ENCODE data around the gene TRIP11. TPM values are rescaled to one million over a fixed set of nuclear protein-coding genes. Genes with fewer than 3 reads are reported as not detected.
A peak's percentile ranks its signal among the peaks of the same experiment; 100 is the strongest.

The TRIP11 gene
- total RNA-seq, 1 experiment from 2014 or later: 14.8 TPM

DNA sequence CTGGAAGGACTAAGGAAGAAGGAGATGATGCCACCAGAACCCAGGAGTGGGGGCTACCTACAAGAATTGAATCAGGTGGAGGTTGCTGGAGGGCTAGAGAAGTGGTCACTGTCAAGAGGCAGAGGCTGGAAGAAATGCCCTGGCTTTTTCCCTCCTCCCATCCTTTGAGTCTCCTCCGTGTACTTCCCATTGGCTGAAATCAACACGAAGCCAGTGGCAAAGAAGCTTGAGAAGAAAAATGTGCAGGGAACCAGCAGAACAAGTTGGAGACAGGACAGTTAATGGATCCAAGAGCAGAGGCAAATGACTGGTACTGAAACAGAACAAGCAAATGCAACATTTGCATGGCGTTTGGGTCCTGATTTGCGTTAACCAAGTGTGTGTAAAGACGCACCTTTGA lies 83.2 kb downstream of the TRIP11 start:
- DNase-seq (ENCODE audit: low spot score): no peak

DNA sequence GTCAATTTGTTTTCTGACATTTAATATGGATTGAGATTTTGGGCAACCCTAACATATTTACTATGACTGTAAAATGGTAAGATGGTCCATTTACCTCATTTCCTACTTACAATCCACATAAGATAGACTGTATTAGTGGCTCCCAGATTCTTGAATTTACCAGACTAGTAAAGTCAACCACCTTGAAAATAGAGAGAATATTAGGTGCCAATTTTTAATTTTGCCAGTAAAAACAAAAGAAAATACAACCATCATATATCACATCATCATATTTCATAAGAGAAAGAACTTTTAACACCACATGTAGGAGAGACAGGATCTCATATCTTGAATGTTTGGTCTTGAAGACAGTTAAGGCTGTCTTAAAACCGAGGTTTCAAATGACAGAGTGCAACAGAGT lies 84.7 kb downstream of the TRIP11 start:
- DNase-seq (ENCODE audit: low spot score): no peak

DNA sequence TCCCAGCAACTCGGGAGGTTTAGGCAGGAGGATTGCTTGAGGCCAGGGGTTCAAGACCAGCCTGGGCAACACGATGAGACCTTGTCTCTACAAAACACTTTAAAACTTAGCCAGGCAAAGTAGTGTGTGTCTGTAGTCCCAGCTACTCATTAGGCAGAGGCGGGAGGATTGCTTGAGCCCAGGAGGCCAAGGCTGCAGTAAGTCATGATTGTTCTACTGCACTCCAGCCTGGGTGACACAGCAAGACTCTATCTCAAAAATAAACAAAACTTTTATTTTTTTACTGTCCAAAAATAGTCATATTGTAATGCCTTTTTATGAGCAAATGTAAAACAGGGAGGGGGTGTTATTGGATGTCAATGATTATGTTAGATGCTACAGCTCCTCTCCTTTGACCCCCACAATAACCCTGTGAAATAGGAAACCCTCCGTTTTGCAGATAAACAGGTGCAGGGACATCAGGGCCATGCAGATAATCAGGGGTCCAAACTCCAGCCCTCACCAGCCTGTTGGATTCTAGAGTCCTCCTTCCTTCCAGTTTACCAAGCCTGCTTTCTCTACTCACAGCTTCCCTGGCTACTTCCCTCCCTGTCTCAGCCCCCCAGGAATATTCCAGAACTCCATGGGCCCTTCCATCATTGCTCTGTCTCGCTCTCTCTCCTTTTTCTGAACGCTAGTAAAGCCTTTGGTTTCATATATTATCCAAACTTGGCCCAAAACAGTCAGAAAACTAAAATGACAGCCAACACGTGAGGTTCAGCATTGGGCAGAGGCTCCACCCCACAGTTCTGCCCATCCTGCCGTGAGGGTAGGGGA lies 86.5 kb downstream of the TRIP11 start:
- no peak for DNase-seq (ENCODE audit: low spot score)

DNA sequence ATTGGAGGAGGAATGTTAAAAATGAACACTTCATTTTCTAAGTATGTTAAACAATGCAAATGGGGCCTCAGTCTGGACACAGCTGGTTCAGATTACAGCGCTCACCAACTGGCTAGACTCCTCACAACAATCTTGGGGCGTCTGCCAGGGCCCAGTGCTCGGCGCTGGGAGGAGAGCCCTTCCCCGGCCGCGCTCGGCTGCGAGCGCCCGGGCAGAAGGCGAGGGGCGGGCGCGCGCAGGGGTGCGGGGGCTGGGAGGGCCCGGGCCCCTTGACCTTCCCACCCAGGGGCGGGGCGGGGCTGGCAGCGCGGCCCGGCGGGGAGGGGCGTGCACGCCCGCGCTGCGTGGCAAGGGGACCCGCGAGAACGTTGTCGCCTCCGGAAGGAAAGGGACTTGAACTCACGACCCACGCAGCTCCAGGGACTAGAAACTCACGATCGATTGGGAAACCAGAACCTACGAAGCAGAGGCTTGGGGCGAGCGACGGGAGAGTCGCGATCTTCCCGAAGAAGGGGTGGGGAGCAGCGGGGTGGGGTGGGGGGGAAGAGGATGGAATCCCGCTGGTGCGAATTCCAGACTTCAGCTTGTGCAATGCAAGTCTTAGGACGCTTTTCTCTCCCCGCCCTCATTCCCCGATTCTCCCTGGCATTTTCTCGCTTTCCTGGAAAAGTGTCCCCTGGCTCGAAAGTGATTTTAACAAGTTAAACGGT lies 92.2 kb downstream of the TRIP11 start, which contains the start of gene FBLN5:
Gene FBLN5 (minus strand): TSS at position 220 of the 710 bp plus-strand sequence. CDS start 465 bp downstream, outside the sequence.
- DNase-seq (ENCODE audit: low spot score): peak; percentile 27

DNA sequence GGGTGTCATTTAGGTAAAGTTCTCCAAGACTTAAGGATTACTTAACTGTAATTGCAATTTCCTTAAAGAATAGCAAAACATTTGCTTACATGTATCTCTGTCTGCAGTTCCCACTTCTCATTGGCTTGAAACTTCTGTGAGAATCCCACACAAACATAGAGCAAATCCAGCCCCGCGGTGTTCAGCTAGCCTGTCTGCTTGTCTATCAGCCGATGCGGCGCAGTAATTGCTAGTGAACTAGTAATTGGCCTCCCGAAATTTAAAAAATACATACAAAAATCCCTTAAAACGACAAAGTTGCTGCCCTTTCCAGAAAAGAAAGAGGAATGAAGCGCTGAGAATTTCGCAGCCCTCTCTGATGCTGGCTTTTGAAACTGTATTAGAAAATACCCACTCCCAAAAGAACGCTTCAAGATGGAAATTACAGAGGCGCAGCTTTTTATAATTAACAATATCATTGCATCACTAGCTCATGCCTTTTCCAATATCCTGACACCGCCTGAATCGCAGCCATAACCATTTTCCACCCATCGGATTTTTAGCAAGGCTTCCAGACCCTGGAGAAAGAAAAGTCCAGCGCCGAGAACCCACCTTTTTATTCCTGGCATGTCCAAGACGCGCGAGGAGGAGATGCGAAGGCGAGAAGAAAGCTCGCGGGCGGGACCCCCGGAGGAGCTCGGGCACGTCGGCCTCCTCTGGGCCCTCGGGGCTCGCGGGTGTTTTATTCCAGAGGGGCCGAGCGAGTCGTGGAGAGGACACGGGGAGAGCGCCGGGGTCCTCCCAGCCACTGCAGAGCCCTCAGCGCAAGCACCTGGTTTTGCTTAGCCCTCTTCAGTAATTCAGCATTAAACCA lies 93.0 kb downstream of the TRIP11 start:
- DNase-seq (ENCODE audit: low spot score): peak; percentile 2

DNA sequence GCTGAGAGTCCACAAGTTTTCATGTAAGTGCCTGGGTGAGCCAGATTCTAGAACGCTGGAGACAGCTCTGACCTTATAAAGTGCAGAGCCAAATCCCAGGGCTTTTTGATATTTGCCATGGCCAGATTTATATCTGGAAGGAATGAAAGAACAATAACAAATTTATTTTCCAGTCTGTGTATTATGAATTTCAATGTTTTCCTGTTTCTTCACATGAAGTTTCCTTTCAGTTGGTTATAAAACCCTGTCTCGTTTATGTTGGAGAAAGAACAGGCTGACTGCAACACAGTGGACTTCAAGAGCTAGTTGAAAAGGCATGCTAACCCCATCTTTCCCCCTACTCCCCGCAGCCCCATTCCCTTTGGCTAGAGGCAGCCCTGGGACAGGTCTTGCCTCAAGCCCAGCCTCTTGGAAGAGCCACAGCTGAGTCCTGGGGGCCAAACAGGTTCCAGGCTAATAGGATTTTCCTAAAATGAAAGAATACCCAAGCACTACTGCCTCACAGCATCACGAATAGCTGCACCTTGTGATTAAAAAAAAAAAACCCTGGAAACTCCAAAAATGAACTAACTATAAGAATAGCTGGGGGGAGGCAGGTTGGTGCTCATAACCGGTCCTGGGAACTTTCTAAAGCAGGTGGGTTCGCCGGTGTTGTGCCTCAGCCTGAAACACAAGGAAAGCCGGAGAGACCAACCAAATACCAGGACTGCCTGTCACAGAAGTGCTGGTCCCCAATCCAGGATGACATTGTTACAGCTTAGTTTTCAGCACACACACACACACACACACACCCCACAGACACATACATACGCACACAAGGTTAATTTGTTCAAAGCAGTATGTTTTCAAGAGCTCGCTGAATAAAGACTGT lies 93.9 kb downstream of the TRIP11 start:
- no peak for DNase-seq (ENCODE audit: low spot score)

DNA sequence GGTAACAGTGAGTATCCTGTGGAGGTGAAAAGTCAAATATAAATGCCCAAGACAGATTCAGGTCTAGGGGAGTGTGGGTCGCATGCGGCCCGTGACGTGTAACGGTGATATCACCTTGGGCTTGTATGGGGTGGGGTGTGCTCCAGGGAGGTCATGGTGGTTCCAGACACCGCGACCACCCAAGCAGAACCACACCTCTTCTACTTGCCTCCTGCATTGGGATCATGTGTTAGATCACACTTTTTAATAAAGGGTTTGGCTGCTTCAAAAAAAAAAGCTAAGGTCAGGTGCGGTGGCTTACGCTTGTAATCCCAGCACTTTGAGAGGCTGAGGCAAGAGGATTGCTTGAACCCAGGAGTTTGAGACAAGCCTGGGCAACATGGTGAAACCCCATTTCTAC lies 96.9 kb downstream of the TRIP11 start:
- no peak for DNase-seq (ENCODE audit: low spot score)

DNA sequence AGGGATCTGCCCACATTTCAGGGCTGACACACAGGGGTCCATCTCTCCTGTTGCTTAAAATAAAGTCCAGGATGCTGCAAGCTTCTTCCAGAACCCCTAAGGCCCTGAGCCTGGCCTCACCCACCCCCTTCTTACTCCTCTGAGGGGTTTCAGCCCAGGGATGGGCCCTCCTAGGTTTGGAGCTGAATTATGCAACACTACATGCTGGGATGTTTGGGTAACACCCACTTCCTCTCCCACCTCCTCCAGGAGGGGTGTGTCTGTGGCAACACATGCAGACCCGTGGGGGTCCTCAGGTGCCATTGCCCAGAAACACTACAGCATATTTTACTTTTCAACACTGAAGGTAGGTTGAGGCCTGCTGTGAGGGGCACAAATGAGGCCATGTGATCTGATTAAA lies 97.7 kb downstream of the TRIP11 start:
- DNase-seq (ENCODE audit: low spot score): no peak

DNA sequence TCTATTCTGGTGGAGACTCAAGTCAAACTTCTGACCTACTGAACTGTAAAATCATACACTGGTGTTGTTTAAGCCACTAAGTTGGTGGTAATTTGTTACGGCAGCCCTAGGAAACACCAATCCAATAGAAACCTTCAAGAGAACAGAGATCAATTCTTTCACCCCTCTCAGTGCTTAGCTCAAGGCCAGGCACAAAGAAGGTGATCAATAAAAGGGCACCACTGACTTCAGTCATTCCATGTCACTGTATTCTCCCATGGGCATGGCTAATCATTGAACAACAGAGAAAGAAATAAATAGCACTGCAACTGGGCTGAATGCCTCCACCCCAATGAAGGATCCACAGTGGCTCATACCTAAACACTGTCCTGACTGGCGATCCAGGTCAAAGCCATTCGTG lies 99.7 kb downstream of the TRIP11 start:
- no peak for DNase-seq (ENCODE audit: low spot score)

DNA sequence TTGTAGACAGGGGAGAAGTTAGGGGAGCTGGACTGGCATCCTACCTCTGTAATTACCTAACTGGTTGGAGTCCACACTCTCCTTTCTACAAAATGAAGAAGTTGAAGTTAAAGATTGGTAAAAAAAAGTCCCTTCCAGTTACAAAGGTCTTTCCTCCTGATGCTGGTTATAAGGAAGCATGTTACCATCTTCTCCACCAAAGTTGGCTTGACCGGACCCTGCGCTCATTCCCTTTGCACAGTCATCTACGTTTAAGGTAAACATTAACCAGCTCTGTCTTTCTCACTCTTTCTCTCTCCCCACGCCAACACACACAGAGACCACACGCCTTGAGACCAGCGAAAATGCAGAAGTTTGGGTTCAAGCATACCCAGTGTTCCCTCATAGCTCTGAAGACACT lies 104.3 kb downstream of the TRIP11 start:
- no peak for DNase-seq (ENCODE audit: low spot score)

DNA sequence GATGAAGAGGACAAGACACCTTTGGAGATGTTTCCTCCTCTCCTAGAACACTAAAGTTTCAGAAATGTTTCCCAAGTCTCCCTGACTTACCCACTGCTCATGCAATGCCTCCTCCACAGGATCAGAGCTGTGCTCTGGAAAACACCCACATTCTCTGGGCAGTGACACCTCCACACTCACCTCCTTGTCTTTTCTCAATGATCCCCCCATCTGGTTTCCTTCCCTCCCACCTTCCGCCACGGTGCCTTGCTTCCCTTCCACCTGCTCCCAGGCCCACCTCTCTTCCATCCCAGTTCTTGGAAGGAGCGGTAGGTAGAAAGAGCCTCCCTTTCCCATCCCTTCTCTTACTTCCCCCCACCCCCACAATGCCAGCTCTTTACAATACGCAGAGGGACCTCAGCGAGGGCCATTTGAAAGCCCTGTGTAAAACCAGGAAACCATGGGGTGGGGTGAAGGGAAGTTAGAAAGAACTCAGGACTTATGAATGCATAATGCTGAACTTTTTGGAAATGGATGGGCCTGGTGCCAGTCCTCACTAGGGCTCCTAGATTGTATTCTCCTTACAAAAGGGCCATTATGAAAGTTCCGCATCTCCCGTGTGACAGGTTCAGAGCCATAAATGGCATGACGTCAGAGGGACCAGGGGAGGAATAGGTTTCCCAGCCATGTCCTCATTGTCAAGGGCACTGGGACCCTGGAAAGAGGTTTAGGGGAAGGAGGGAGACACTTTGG lies 105.1 kb downstream of the TRIP11 start:
- DNase-seq (ENCODE audit: low spot score): no peak

DNA sequence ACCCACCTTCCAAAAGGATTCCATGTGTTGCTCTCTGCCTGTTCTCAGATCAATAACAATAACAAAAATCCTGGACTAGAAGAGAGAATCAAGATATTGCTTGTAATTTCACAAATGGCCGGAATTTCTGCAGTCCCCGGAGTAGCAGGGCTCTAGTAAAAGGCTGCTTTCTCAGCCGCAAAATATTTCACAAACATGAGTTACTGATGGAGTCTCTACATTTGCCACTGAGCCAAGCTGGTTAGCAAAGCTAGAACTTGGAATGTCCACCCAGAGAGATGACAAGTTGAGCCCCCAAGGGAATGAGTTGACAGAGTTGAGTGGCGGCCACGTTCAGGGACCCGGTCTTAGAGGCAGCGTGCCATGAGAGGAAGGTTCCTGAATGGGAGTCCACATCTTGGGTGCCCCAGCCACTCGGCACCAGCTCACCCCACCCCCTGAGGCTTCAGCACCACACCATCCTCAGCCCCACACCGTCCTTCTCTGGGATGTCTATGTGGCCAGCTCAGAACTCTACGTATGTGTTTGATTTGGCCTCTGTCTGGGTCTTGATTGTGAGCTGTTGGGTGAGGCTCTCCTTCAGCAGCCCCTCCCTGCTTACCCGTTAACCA lies 108.3 kb downstream of the TRIP11 start:
- DNase-seq (ENCODE audit: low spot score): no peak

DNA sequence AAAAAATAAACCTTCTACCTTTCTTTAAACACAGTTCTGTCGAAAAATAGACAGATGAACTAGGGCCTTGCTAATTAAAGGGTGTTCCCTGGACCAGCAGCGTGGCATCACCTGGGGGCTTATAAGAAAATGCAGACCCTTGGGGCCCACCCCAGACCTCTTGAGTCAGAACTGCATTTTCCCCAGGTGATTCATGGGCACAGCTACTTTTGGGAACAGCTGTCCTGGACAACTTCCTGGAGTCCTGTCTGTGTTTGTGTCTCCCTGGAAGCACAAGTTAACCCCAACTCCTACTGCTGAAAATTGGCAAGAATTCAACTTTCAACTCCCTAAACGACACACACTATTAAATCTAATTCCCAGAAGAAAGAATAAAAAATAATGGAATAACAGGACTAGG lies 110.2 kb downstream of the TRIP11 start:
- no peak for DNase-seq (ENCODE audit: low spot score)

DNA sequence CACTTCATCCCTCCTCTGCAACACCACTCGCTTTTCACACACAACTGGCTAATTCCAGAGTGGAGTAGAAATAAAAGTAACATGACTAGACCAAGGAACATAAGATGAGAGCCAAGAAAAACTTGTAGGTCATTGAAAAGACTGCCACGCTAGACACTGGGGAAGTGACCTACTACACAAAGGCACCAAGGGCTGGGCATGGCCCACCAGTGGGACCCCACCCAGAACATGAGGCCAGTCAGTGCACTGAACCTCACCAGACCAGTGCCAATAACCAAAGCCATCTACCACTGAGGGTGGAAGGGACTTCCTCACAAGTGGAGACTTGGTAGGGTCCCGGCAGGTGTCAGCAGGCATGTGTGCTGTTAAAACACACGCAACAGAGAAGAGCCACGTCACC lies 112.1 kb downstream of the TRIP11 start:
- DNase-seq (ENCODE audit: low spot score): no peak

DNA sequence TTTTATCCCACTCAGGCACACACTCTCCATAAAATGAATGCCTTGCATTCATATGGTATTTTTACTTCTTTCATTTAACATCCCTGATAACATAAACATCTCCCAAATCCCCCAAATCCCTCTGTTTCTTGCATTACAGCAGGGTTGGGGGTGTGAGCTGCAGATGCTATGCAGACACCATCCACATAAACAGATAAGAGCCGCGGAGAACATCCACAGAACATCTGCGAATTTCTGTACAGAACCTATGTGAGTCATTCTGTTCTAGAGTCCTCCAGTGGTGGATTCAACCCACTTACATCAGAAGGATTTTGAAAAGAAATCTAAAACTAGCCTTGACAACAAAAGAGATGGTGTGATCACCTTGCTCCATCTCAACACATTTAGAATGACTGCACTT lies 112.7 kb downstream of the TRIP11 start:
- no peak for DNase-seq (ENCODE audit: low spot score)

DNA sequence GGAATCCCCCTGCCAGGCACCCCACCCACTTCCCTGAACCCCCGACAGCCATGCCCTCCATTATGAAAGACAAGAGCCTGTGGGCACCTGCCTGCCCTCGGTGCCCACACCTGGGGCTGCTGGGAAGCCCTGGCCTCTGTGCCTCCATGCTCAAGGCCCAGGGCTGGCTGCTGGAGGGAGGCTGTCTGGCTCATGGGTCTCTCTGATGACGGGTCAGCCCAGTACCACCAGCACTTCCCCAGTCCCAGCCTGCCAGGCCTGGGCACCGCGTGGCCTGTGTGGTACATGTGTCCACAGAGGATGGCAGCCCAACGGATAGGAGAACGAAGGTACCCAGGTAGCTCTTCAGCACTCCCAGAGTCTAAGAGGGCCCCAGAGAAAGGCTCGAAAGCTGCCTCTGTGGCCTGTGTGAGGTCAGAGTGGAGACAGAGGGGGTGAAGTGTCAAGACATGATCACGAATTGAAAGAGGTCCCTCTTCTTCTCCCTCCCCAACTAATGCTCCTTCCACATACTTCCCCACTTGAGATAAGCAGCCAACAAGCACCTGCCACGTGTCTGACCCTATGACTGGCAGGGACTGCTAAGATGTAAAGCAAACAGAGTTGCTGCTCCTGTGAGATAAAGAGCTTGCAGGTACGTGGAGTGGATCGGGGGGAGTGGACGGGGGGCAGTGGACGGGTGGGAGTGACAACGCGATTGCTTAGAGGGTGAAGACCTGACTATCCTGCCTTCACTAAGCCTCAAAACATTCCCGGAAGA lies 113.5 kb downstream of the TRIP11 start:
- DNase-seq (ENCODE audit: low spot score): no peak

DNA sequence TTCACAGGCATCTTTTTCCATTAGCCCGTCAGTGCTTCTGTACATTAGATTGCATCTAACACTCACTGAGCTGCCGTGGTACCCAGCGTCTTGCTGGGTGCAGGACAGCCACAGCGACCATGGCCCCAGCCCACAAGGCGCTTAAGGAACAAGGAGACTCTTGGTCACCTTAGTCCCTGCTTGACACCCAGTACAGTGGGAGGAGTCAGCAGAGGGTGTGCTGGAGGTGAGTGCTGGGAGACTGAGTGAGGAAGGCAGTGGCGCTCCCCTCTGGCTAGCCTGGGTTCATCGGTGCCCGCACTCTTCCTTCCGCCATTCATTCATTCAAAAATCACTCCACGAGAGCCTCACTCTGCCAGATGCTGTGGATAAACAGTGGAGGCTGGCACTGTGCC lies 114.1 kb downstream of the TRIP11 start:
- no peak for DNase-seq (ENCODE audit: low spot score)

DNA sequence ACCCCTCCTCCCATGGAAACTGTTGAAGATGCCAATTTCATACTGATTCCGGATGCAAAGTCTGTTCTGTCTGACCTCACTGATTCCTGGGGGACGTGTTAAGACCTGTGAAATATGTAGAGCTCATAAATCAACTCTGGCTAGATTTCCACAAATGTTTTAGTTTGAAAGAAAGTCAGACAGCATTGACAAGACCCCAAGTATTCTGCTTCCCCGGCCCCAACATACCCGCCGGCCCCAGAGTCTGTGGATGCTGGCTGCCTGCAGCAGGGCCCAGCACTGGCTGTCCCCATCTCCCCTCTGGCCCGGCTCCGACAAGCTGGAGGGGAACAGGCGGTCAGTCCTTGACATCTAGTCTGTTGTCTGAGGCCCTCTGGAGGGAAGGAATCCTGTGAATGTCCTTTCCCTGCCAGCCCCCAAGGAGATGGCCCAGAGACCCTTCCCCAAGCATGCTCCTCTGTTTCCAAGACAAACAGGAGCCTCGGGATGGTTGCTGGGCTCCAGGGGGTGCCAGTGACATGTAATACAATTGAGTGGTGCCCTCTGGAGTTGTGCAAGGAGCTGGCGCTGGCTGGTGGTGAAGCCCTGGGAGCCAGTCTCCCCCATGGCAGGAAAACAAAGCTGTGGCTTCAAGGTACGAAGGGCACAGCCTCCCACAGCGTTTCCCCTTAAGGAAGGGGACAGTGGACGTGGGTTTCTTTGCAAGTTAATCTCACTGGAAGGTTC lies 114.7 kb downstream of the TRIP11 start:
- no peak for DNase-seq (ENCODE audit: low spot score)

DNA sequence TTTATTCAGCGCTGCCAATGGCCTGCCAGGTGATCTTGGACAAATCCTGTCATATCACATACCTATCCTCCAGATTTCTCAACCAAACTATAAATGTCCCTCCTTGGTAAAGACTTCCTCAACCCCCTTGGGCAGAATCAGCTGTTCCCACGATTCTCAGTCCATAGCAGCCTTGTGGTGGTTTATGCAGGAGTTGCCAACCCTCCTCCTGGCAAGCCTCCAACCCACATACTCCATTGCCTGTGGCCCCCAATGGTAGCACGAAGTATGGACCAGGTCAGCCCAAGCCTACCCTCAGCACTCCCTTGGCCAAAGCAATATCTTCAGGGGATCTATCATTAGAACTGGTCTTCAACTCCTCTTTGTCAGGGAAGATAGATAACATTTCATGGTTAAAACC lies 119.3 kb downstream of the TRIP11 start:
- no peak for DNase-seq (ENCODE audit: low spot score)

Data from A172 (cell line).